Breast epithelium (tissue), 4 donors: ENCODE results near the gene ELMO1. TPM values are rescaled to one million over a fixed set of nuclear protein-coding genes. Genes with fewer than 3 reads are reported as not detected.

Experiments used
- DNase-seq, 2 donors: peaks; one replicate each; pipeline ENCODE4 v3.0.0-alpha.2; 2019; ENCODE audit warnings: low spot score in 2 of 2
- H3K27ac ChIP-seq, 2 donors: fragments of 200-600 bp; sonication (generic) in 1 of 2; one replicate each; pipeline ENCODE4 v1.5.1; 2016 to 2019; ENCODE audit warnings: mild to moderate bottlenecking in 1 of 2
- H3K27me3 ChIP-seq, 2 donors: fragments of 200-600 bp; sonication (generic) in 1 of 2; one replicate each; pipeline versions ENCODE4 v1.5.1 to v1.6.0; 2017 to 2019; ENCODE audit warnings: control low read depth in 1 of 2, mild to moderate bottlenecking in 1 of 2
- H3K36me3 ChIP-seq: fragments of 200-600 bp; one replicate; pipeline ENCODE4 v1.5.1; 2019
- H3K4me1 ChIP-seq, 2 donors: fragments of 200-600 bp; sonication (generic); one replicate each; pipeline ENCODE4 v1.5.1; 2016 to 2019; ENCODE audit warnings: control low read depth in 1 of 2
- H3K4me3 ChIP-seq, 3 donors: fragments of 200-600 bp; sonication (generic); 1 replicate in 2 of 3; 2 replicates in 1 of 3; pipeline ENCODE4 v1.5.1; 2016 to 2019; ENCODE audit warnings: mild to moderate bottlenecking in 3 of 3, moderate library complexity in 2 of 3
- H3K9me3 ChIP-seq, 2 donors: fragments of 200-600 bp; sonication (generic) in 1 of 2; one replicate each; pipeline ENCODE4 v1.5.1; 2016 to 2019; ENCODE audit warnings: control low read depth in 1 of 2
- POLR2A ChIP-seq: fragments of 450-650 bp; IDR thresholded peaks from one replicate; pipeline ENCODE4 v1.6.1; 2016; ENCODE audit warnings: antibody characterized with exemption, mild to moderate bottlenecking, moderate library complexity
- POLR2AphosphoS5 ChIP-seq, 3 donors: sonication (generic); formaldehyde crosslinking; IDR thresholded peaks; one replicate each; pipeline ENCODE4 v1.6.1; 2017; ENCODE audit warnings: antibody characterized with exemption in 3 of 3
- intact Hi-C: fragments of 100-400 bp; cut with DNase I; formaldehyde crosslinking; loops from one replicate; pipeline ENCODE4 v1.15.1; 2023; ENCODE audit warnings: low total_unique reads
- total RNA-seq, 3 donors: library from RNA; depleted of rRNA; stranded (reverse); fragments of >200 nt; gene quantifications; one replicate each; pipeline ENCODE4 v1.1.0, GENCODE V29; 2016
- TF ChIP-seq, protein P1 (sequence below), 3 donors: fragments of 450-650 bp; IDR thresholded peaks; one replicate each; pipeline ENCODE4 v1.5.1; 2016 to 2017; ENCODE audit warnings: antibody characterized with exemption in 3 of 3, mild to moderate bottlenecking in 3 of 3, moderate library complexity in 3 of 3

Gene ELMO1
- total RNA-seq, 3 donors from 2014 or later: 49.5 to 110 (median 66.9) TPM

DNA sequence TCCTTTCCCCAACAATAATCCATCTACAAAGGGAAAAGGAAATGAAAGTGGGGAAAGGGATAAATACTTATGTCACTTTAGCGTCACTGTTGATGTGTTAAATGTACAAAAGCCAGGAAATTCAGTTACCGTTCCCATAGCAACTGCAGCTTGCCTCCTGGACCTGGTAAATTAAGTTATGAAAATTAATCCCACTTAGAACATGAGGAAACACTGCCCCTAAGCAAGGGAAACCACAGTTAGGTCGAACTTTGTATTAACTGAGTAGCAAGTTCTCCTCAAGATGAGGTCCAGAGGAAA, 386.2 kb downstream of the ELMO1 start:
- Histone ChIP-seq H3K4me1 (no peaks in the 10 kb centered on the region), H3K9me3 (no peaks in the 10 kb centered on the region)
- TF ChIP-seq, protein P1, sequence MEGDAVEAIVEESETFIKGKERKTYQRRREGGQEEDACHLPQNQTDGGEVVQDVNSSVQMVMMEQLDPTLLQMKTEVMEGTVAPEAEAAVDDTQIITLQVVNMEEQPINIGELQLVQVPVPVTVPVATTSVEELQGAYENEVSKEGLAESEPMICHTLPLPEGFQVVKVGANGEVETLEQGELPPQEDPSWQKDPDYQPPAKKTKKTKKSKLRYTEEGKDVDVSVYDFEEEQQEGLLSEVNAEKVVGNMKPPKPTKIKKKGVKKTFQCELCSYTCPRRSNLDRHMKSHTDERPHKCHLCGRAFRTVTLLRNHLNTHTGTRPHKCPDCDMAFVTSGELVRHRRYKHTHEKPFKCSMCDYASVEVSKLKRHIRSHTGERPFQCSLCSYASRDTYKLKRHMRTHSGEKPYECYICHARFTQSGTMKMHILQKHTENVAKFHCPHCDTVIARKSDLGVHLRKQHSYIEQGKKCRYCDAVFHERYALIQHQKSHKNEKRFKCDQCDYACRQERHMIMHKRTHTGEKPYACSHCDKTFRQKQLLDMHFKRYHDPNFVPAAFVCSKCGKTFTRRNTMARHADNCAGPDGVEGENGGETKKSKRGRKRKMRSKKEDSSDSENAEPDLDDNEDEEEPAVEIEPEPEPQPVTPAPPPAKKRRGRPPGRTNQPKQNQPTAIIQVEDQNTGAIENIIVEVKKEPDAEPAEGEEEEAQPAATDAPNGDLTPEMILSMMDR (IDR thresholded peaks at IDR 0.05): no peak
- TF ChIP-seq POLR2AphosphoS5 (IDR thresholded peaks at IDR 0.05) (no peak), POLR2A (no peak)

DNA sequence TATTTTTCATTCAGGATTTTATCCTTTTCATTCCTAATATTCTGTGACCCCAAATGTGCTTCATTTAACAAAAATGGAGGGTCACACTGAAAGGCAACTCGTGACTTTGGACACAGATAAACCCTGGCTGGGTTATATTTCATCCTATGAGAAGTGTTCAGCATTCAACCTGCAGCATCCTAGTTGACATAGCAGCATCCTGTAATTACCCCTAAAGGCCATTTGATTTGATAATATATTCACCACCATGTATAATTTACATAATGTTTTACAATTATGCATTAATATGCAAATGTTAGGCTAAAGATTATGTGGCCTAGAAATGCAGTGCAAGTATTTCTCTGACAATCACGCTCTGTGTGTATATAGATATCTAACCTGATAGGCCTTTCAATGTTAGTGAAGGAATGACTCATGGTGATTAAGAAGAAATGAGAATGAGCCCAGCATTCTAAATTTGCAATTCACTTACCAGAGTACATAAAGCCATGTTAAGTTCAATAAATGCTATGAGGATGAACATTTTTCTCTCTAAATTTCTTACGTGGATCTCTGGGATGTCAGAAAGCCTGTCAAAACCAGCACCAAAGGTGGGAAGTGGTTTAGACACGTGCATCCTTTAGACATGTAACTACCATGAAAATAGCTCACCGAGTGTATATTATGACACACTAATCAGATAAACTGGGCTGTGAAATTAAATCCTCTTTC, 386.7 kb downstream of the ELMO1 start:
- intact Hi-C loops: no loop called here
- TF ChIP-seq, protein P1 (IDR thresholded peaks at IDR 0.05): no peak
- TF ChIP-seq POLR2AphosphoS5 (IDR thresholded peaks at IDR 0.05): no peak
- TF ChIP-seq POLR2A: no peak
- Histone ChIP-seq H3K9me3 (no peaks in the 10 kb centered on the region), H3K36me3 (no peaks in the 10 kb centered on the region), H3K4me3 (no peak overlapping the region), H3K27me3 (no peaks in the 10 kb centered on the region), H3K27ac (no peak overlapping the region), H3K4me1 (no peaks in the 10 kb centered on the region)
- no peak for DNase-seq

More for the DNA sequence above, 386.2 kb downstream of the ELMO1 start:
- intact Hi-C loops: no loop called here
- Histone ChIP-seq H3K27me3 (no peaks in the 10 kb centered on the region), H3K4me3 (no peak overlapping the region), H3K27ac (no peak overlapping the region), H3K36me3 (no peaks in the 10 kb centered on the region)
- no peak for DNase-seq

DNA sequence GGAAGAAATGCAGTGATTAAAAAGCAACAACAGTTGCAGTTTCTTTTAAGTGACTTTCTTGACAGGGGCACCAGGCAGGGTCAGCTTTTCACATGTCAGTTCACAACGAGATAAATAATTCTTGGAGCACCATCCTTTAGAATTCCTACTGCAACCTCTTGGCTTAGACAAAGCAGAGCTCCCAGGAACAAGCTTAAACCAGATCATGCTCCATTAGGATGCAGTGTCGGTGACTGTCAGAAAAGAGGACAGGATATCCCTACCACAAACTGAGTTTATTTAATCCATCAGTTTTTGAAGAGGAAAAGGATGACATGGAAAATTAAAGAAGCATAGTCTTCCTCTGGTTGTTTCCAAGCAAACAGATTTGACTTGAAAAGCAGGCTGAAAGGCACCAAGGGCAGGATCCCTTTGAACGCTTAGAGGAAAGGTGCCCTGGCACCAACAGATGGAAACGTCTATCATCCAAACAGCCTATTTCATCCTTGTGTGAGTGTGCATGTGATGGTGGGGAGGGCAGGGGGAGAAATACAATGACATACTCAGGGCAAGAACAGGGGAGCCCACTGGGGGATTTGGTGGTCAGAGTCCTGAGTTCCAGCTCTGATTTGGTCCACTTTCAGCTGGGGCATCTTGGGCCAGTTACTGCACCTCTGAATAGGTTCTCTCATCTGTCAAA, 392.3 kb downstream of the ELMO1 start:
- Histone ChIP-seq H3K27ac (no peak overlapping the region), H3K36me3 (no peaks in the 10 kb centered on the region), H3K9me3 (no peaks in the 10 kb centered on the region), H3K4me3 (no peak overlapping the region), H3K4me1 (no peaks in the 10 kb centered on the region), H3K27me3 (no peaks in the 10 kb centered on the region)
- intact Hi-C loops: no loop called here
- TF ChIP-seq, protein P1 (IDR thresholded peaks at IDR 0.05): no peak
- no peak for TF ChIP-seq POLR2A
- TF ChIP-seq POLR2AphosphoS5 (IDR thresholded peaks at IDR 0.05): no peak
- DNase-seq: no peak

DNA sequence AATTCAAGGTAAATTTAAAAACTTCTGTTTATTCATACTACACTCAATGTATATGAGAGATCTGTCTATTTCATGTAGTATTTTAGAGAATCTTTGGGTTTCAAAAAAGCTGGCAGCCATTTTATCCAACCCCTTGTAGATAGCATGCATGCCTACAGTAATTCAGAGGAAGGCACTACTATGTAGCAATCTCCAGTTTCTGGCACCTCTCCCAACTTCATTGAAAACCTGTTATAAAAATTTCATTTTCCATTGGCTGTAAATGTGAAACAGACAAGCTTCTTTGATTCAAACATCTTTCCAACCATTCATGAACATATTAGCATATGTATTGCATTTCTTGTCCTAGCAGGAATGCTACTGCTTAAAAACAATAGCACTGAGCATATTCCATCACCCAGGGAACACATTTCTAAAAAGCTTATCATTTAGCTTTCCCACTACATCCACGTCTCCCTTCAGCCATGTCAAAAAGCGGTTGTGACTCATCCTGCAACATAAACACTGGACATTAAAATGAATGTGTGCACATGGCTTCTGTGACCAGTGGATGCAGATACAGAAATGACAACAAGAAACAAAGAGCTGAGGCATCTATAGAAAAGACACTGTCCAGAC, 393.9 kb downstream of the ELMO1 start:
- no peaks in the 10 kb centered on the region for H3K36me3 ChIP-seq
- no peaks in the 10 kb centered on the region for H3K4me1 ChIP-seq
- no peaks in the 10 kb centered on the region for H3K9me3 ChIP-seq
- no peak overlapping the region for H3K27ac ChIP-seq
- no peak overlapping the region for H3K4me3 ChIP-seq
- TF ChIP-seq, protein P1 (IDR thresholded peaks at IDR 0.05): no peak
- TF ChIP-seq POLR2A: no peak
- TF ChIP-seq POLR2AphosphoS5 (IDR thresholded peaks at IDR 0.05): no peak
- H3K27me3 ChIP-seq: no peaks in the 10 kb centered on the region
- DNase-seq: no peak
- intact Hi-C loops: no loop called here

DNA sequence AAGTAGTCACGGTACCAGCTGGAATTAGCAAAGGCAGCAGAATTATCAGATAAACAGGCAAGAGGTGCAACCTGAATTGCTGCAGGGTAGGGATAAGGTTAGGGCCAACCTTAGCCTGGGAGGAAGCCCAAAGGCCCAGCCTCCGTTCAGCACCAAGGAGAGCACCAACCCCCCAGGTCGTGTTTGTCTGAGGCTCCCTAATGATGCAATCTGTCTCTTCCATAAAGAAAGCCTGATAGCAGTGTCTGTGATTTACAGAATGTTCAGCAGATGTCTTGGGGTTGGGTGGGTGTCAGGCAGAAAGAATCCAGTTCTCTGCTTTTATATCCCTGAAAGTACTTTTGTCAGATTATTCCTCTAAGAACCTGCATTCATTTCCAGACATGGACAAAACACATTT, 396.0 kb downstream of the ELMO1 start:
- no peak for DNase-seq
- Histone ChIP-seq H3K27ac (no peak overlapping the region), H3K4me1 (no peaks in the 10 kb centered on the region), H3K9me3 (no peaks in the 10 kb centered on the region), H3K36me3 (no peaks in the 10 kb centered on the region), H3K27me3 (no peaks in the 10 kb centered on the region), H3K4me3 (no peak overlapping the region)
- TF ChIP-seq, protein P1 (IDR thresholded peaks at IDR 0.05): no peak
- TF ChIP-seq POLR2A (no peak), POLR2AphosphoS5 (IDR thresholded peaks at IDR 0.05) (no peak)
- intact Hi-C loops: no loop called here
